C4-2B (cell line): ENCODE results near the gene NCOA6.

ENCODE experiments used
- CTCF ChIP-seq: fragments of 450-650 bp; conservative IDR thresholded peaks from 2 replicates; pipeline ENCODE4 v1.5.1; 2017; ENCODE audit warnings: mild to moderate bottlenecking
- ZFX ChIP-seq: fragments of 450-650 bp; IDR thresholded peaks from 2 replicates; pipeline ENCODE4 v1.6.1; 2017

DNA sequence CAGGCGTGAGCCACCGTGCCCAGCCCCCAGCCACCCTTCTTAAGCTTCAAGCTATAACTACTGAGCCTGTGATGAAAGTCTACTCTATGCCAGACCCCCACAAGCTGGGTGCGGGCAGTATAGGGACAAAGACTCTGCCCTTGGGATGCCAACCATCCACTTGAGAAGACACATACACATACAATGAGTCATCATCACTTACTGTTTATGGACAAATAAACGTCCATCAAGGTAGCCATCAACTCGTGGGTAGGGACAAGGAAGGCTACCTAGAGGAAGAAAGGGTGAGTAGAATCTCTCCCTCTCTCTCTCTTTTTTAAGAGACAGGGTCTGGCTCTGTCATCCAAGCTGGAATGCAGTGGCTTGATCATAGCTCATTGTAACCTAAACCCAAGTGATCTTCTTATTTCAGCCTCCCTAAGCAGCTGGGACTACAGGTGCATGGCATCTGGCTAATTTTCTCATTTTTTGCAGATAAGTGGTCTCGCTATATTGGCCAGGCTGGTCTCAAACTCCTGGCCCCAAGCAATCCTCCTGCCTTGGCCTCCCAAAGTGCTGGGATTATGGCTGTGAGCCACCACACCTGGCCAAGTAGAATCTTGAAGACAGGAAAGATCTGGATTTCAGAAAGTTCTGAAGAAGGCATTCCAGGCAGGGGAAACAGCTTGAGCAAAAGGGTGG, 123.9 kb downstream of the NCOA6 start:
- TF ChIP-seq CTCF (no peak), ZFX (no peak)
